ENCODE results near the gene TFPT. TPM values are rescaled to one million over a fixed set of nuclear protein-coding genes. Genes with fewer than 3 reads are reported as not detected.

The TFPT gene
- total and polyA plus RNA-seq, 2 donors (not counting 1 experiment from before 2014, with no cell fraction given), result 9.0 to 19.2 TPM

GRCh38 chr19:54127688-54128440 lies 12.4 kb upstream of the TFPT start:
- TF ChIP-seq EZH2 (IDR thresholded peaks at IDR 0.05; ENCODE audit: low read length, missing control alignments), result no peak
- TF ChIP-seq, protein P1, sequence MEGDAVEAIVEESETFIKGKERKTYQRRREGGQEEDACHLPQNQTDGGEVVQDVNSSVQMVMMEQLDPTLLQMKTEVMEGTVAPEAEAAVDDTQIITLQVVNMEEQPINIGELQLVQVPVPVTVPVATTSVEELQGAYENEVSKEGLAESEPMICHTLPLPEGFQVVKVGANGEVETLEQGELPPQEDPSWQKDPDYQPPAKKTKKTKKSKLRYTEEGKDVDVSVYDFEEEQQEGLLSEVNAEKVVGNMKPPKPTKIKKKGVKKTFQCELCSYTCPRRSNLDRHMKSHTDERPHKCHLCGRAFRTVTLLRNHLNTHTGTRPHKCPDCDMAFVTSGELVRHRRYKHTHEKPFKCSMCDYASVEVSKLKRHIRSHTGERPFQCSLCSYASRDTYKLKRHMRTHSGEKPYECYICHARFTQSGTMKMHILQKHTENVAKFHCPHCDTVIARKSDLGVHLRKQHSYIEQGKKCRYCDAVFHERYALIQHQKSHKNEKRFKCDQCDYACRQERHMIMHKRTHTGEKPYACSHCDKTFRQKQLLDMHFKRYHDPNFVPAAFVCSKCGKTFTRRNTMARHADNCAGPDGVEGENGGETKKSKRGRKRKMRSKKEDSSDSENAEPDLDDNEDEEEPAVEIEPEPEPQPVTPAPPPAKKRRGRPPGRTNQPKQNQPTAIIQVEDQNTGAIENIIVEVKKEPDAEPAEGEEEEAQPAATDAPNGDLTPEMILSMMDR (conservative IDR thresholded peaks at IDR 0.05 in 1 of 2, IDR thresholded peaks at IDR 0.05 in 1 of 2; ENCODE audit: low read depth in 1 of 2, low read length in 2 of 2), result no peak
- no peak for DNase-seq (ENCODE audit: low read depth in 2 of 2)
- no peaks in the 10 kb centered on the region for H3K9me3 ChIP-seq (ENCODE audit: control insufficient read depth, insufficient read depth, low read depth, low read length)
- no peak overlapping the region for H3K4me2 ChIP-seq (ENCODE audit: extremely low read depth, insufficient read depth, low read length)
- no peaks in the 10 kb centered on the region for H3K27me3 ChIP-seq (ENCODE audit: control insufficient read depth, insufficient read depth, low read length)
- H3K9ac ChIP-seq (ENCODE audit: insufficient read depth, low read length), result no peak overlapping the region
- H3K27ac ChIP-seq (ENCODE audit: insufficient read depth, low read length), result no peak overlapping the region
- H3K4me1 ChIP-seq (ENCODE audit: control insufficient read depth, extremely low read depth, insufficient read depth, low read length), result no peaks in the 10 kb centered on the region
- H2AFZ ChIP-seq (ENCODE audit: low read length), result no peak overlapping the region
- H3K79me2 ChIP-seq (ENCODE audit: control insufficient read depth, insufficient read depth, low read length), result no peaks in the 10 kb centered on the region
- peaks cover 25% of the 10 kb centered on the region for H3K36me3 ChIP-seq (ENCODE audit: control insufficient read depth, insufficient read depth, low read length)
- H4K20me1 ChIP-seq (ENCODE audit: control insufficient read depth, extremely low read depth, insufficient read depth, low read length), result no peaks in the 10 kb centered on the region
- H3K4me3 ChIP-seq (replicated peaks in 1 of 4; ENCODE audit: control extremely low read depth in 1 of 4, insufficient read depth in 1 of 4, low read depth in 3 of 4, low read length in 4 of 4), result no peak overlapping the region

DNA sequence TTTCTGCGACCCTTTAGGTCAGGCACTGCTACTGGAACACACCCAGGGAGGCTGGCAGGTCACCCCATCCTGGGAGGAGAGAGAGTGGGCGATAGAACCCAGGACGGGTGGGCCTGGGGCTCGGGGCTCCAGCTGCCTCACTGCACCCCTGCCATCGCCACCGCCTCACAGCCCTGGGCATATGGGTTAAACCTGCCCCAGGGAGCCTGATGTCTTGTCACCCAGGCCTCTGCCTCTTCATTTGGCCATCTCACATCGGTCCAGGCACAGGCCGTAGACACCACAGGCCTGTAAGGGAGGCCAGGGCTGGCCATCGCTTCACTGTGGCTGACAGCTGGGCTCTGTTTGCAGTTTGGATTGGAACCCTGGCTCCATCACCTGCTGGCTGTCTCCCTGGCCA lies 10.3 kb upstream of the TFPT start:
- Histone ChIP-seq H3K27me3 (ENCODE audit: control insufficient read depth, insufficient read depth, low read length) (no peaks in the 10 kb centered on the region), H3K9me3 (ENCODE audit: control insufficient read depth, insufficient read depth, low read depth, low read length) (no peaks in the 10 kb centered on the region), H3K4me3 (replicated peaks in 1 of 4; ENCODE audit: control extremely low read depth in 1 of 4, insufficient read depth in 1 of 4, low read depth in 3 of 4, low read length in 4 of 4) (no peak overlapping the region), H3K36me3 (ENCODE audit: control insufficient read depth, insufficient read depth, low read length) (peaks cover 27% of the 10 kb centered on the region), H2AFZ (ENCODE audit: low read length) (no peak overlapping the region), H3K27ac (ENCODE audit: insufficient read depth, low read length) (no peak overlapping the region), H3K9ac (ENCODE audit: insufficient read depth, low read length) (no peak overlapping the region), H3K4me1 (ENCODE audit: control insufficient read depth, extremely low read depth, insufficient read depth, low read length) (no peaks in the 10 kb centered on the region), H4K20me1 (ENCODE audit: control insufficient read depth, extremely low read depth, insufficient read depth, low read length) (no peaks in the 10 kb centered on the region), H3K79me2 (ENCODE audit: control insufficient read depth, insufficient read depth, low read length) (no peaks in the 10 kb centered on the region), H3K4me2 (ENCODE audit: extremely low read depth, insufficient read depth, low read length) (no peak overlapping the region)
- DNase-seq (ENCODE audit: low read depth in 2 of 2), result no peak
- TF ChIP-seq EZH2 (IDR thresholded peaks at IDR 0.05; ENCODE audit: low read length, missing control alignments), result no peak
- TF ChIP-seq, protein P1 (conservative IDR thresholded peaks at IDR 0.05 in 1 of 2, IDR thresholded peaks at IDR 0.05 in 1 of 2; ENCODE audit: low read depth in 1 of 2, low read length in 2 of 2), result no peak

- no peak overlapping the region for H3K27ac ChIP-seq (ENCODE audit: insufficient read depth, low read length)
- no peak overlapping the region for H2AFZ ChIP-seq (ENCODE audit: low read length)
- H3K9ac ChIP-seq (ENCODE audit: insufficient read depth, low read length), result no peak overlapping the region
- no peaks in the 10 kb centered on the region for H3K4me1 ChIP-seq (ENCODE audit: control insufficient read depth, extremely low read depth, insufficient read depth, low read length)
- no peak overlapping the region for H3K4me2 ChIP-seq (ENCODE audit: extremely low read depth, insufficient read depth, low read length)
- no peak for DNase-seq (ENCODE audit: low read depth in 2 of 2)
- no peaks in the 10 kb centered on the region for H3K79me2 ChIP-seq (ENCODE audit: control insufficient read depth, insufficient read depth, low read length)
- no peak for TF ChIP-seq EZH2 (IDR thresholded peaks at IDR 0.05; ENCODE audit: low read length, missing control alignments)
- TF ChIP-seq, protein P1 (conservative IDR thresholded peaks at IDR 0.05 in 1 of 2, IDR thresholded peaks at IDR 0.05 in 1 of 2; ENCODE audit: low read depth in 1 of 2, low read length in 2 of 2), result no peak
- no peaks in the 10 kb centered on the region for H3K9me3 ChIP-seq (ENCODE audit: control insufficient read depth, insufficient read depth, low read depth, low read length)
- H3K36me3 ChIP-seq (ENCODE audit: control insufficient read depth, insufficient read depth, low read length), result peaks cover 28% of the 10 kb centered on the region
- no peaks in the 10 kb centered on the region for H3K27me3 ChIP-seq (ENCODE audit: control insufficient read depth, insufficient read depth, low read length)
- no peak overlapping the region for H3K4me3 ChIP-seq (replicated peaks in 1 of 4; ENCODE audit: control extremely low read depth in 1 of 4, insufficient read depth in 1 of 4, low read depth in 3 of 4, low read length in 4 of 4)
- no peaks in the 10 kb centered on the region for H4K20me1 ChIP-seq (ENCODE audit: control insufficient read depth, extremely low read depth, insufficient read depth, low read length)
These were observed 8.9 kb upstream of the TFPT start for GRCh38 chr19:54124393-54124792.
